ENCODE data around the gene PLSCR5. TPM values are rescaled to one million over a fixed set of nuclear protein-coding genes. Genes with fewer than 3 reads are reported as not detected.

PLSCR5 gene
- total and polyA plus RNA-seq, 2 experiments from 2014 or later = not detected

- no peaks in the 10 kb centered on the region; the same call in 2 of the 3 replicates for H3K9me3 Mint-ChIP-seq
- H2AFZ ChIP-seq = no peak overlapping the region
Measured at GRCh38 chr3:146575636-146576035, 29.5 kb downstream of the PLSCR5 start.

More at GRCh38 chr3:146575636-146576035, 29.5 kb downstream of the PLSCR5 start:
- H3K27ac Mint-ChIP-seq = no peak overlapping the region
- Histone ChIP-seq H3K27me3 (ENCODE audit: insufficient read depth) (no peaks in the 10 kb centered on the region), H3K79me2 (replicated peaks; ENCODE audit: insufficient read depth) (no peaks in the 10 kb centered on the region), H3K36me3 (ENCODE audit: insufficient read depth) (no peaks in the 10 kb centered on the region), H3K4me2 (no peak overlapping the region), H3K9me2 (ENCODE audit: insufficient read depth) (no peaks in the 10 kb centered on the region), H3K27ac (ENCODE audit: low read depth) (no peak overlapping the region), H3K4me3 (no peak overlapping the region), H3F3A (replicated peaks; ENCODE audit: low read depth) (no peaks in the 10 kb centered on the region), H3K4me1 (ENCODE audit: insufficient read depth) (no peaks in the 10 kb centered on the region), H4K20me1 (replicated peaks; ENCODE audit: insufficient read depth) (no peaks in the 10 kb centered on the region)
- H3K4me1 Mint-ChIP-seq = no peaks in the 10 kb centered on the region
- TF ChIP-seq CREB1 (CRISPR knock-in tag; IDR thresholded peaks at IDR 0.05; ENCODE audit: low read depth) (no peak), CTCF (conservative IDR thresholded peaks at IDR 0.05; ENCODE audit: low read depth in 2 of 2) (no peak), ZNF331 (CRISPR knock-in tag; IDR thresholded peaks at IDR 0.05; ENCODE audit: low read depth) (no peak), REST (IDR thresholded peaks at IDR 0.05; ENCODE audit: unreplicated experiment) (no peak), EZH2 (IDR thresholded peaks at IDR 0.05; ENCODE audit: low read depth, unreplicated experiment) (no peak), EZH2phosphoT487 (IDR thresholded peaks at IDR 0.05; ENCODE audit: unreplicated experiment) (no peak)
- ATAC-seq (no peak), DNase-seq (ENCODE audit: low spot score) (no peak)
- no peak overlapping the region for H3K4me3 Mint-ChIP-seq
- H3K36me3 Mint-ChIP-seq (ENCODE audit: low read depth) = no peaks in the 10 kb centered on the region
- peaks cover 3% of the 10 kb centered on the region for H3K27me3 Mint-ChIP-seq (ENCODE audit: insufficient read depth, low read depth, poor library complexity)

All from GM23338 (cell line).